ENCODE measurements around the gene TBC1D16.

Gene TBC1D16

DNA sequence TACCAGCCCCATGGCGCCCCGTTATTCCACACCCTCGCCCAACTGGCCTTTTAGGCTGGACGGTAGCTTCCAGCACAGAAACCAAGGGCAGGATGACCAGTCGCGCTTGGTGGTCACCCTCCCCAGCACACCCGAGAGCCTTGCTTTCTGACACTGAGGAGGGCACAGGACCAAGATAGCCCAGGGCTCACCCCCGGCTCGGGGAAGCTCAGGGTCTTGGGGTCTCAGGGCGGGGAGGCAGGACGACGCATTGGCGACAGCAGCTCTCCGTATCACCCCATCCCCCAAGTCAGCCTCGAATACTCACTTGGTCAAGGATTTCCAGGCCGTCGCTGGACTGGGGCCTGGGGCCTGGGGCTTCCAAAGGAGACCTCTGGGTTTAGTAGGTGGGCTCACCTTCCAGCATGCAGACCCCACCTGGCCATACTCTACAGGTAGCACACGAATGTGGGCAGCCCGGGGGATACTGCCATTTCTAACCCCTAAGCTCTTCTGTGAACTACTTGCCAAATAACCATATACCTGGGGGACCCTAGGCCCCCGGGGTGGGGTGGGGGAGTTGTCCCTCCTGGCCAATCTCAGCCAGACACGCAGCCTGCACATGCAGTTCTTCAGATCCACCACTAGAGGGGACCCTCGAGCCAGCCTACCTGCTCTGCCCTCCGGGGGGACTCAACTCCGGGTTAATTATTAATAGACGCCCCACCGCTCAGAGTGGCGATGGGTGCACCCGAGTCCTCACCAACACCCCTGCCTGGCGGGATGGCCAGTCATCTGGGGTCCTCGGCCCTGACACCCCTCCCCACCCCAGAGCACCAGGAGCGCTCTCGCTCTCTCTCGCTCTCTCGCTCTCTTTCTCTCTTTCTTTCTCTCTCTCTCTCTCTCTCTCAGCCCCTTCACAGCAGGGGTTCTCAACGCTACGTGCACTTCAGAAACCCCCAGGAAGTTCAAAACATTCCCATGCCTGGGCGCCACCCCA, 30.0 kb downstream of the TBC1D16 start:
- no peak for DNase-seq (ENCODE audit: low read depth, low spot score)
- TF ChIP-seq, protein P1, sequence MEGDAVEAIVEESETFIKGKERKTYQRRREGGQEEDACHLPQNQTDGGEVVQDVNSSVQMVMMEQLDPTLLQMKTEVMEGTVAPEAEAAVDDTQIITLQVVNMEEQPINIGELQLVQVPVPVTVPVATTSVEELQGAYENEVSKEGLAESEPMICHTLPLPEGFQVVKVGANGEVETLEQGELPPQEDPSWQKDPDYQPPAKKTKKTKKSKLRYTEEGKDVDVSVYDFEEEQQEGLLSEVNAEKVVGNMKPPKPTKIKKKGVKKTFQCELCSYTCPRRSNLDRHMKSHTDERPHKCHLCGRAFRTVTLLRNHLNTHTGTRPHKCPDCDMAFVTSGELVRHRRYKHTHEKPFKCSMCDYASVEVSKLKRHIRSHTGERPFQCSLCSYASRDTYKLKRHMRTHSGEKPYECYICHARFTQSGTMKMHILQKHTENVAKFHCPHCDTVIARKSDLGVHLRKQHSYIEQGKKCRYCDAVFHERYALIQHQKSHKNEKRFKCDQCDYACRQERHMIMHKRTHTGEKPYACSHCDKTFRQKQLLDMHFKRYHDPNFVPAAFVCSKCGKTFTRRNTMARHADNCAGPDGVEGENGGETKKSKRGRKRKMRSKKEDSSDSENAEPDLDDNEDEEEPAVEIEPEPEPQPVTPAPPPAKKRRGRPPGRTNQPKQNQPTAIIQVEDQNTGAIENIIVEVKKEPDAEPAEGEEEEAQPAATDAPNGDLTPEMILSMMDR (IDR thresholded peaks at IDR 0.05; ENCODE audit: insufficient read depth, low read length, missing control alignments) = peak; percentile 88
- H3K4me3 ChIP-seq (ENCODE audit: low read depth, low read length) = no peak overlapping the region
- POLR2A ChIA-PET = no interaction called here
- CTCF ChIA-PET = interaction anchor here (0.6 to 8.5 kb wide), 34 partner anchors 7 to 385 kb away, joined by 3 to 212 read pairs (median 4); partner anchors contain the start of gene GAA

DNA sequence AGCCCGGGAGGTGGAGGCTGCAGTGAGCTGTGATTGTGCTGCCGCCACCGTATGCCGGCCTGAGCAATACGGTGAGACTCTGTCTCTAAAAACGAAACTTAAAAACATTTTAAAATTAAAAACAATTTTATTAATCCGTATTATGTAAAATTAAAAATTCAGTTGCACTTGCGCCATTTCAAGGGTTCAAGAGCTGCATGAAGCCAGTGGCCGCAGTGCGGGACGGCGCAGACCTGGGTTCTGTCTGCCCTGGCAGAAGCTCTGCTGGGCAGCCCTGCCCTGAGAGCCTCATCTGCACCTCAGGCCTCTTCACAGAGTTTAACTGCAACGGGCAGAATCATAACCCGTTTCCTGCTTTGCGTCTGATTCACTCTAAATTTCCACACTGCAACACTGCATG, 31.7 kb downstream of the TBC1D16 start:
- DNase-seq (ENCODE audit: low read depth, low spot score) = no peak
- CTCF ChIA-PET = interaction anchor here (0.8 to 8.5 kb wide), 6 partner anchors 10 to 257 kb away, joined by 3 to 212 read pairs (median 56); no protein-coding TSS in a partner anchor
- no peak overlapping the region for H3K4me3 ChIP-seq (ENCODE audit: low read depth, low read length)
- POLR2A ChIA-PET = interaction anchor here (0.6 kb wide), 1 partner anchor 10 kb away, joined by 3 read pairs; no protein-coding TSS in a partner anchor
- TF ChIP-seq, protein P1 (IDR thresholded peaks at IDR 0.05; ENCODE audit: insufficient read depth, low read length, missing control alignments) = no peak

- POLR2A ChIA-PET = no interaction called here
- DNase-seq (ENCODE audit: low read depth, low spot score) = no peak
These were observed 32.8 kb downstream of the TBC1D16 start for GRCh38 chr17:80002690-80003490.

GRCh38 chr17:80002070-80002641, 33.5 kb downstream of the TBC1D16 start:
- ChIA-PET CTCF (interaction anchor here (0.6 to 7.8 kb wide), 3 partner anchors 8 to 20 kb away, joined by 3 to 128 read pairs (median 3); no protein-coding TSS in a partner anchor), POLR2A (no interaction called here)
- no peak for DNase-seq (ENCODE audit: low read depth, low spot score)
- no peak overlapping the region for H3K4me3 ChIP-seq (ENCODE audit: low read depth, low read length)
- TF ChIP-seq, protein P1 (IDR thresholded peaks at IDR 0.05; ENCODE audit: insufficient read depth, low read length, missing control alignments) = no peak

More at GRCh38 chr17:80002690-80003490, 32.8 kb downstream of the TBC1D16 start:
- no peak overlapping the region for H3K4me3 ChIP-seq (ENCODE audit: low read depth, low read length)
- CTCF ChIA-PET = interaction anchor here (0.6 to 7.8 kb wide), 4 partner anchors 9 to 259 kb away, joined by 3 to 128 read pairs (median 56); no protein-coding TSS in a partner anchor
- TF ChIP-seq, protein P1 (IDR thresholded peaks at IDR 0.05; ENCODE audit: insufficient read depth, low read length, missing control alignments) = no peak

- H3K4me3 ChIP-seq (ENCODE audit: low read depth, low read length) = no peak overlapping the region
- CTCF ChIA-PET = interaction anchor here (0.6 to 1.8 kb wide), 4 partner anchors 9 to 22 kb away, joined by 3 to 5 read pairs (median 3); no protein-coding TSS in a partner anchor
- DNase-seq (ENCODE audit: low read depth, low spot score) = no peak
- POLR2A ChIA-PET = no interaction called here
- TF ChIP-seq, protein P1 (IDR thresholded peaks at IDR 0.05; ENCODE audit: insufficient read depth, low read length, missing control alignments) = no peak
These were observed 34.5 kb downstream of the TBC1D16 start for GRCh38 chr17:80000981-80001775.

All from AG04449 (cell line).